Fibroblast of lung (primary cell): ENCODE measurements around the gene LELP1.

Experiments used
- EZH2 ChIP-seq: IDR thresholded peaks from 2 replicates; pipeline ENCODE4 v1.5.1; 2012; ENCODE audit warnings: low read length, control low read depth, mild to moderate bottlenecking; ENCODE audit errors: missing control alignments
- TF ChIP-seq, protein P1 (sequence below), 2 donors: IDR thresholded peaks in 1 of 2; conservative IDR thresholded peaks in 1 of 2; 1 replicate in 1 of 2; 2 replicates in 1 of 2; pipeline ENCODE4 v1.5.1; 2011 to 2012; ENCODE audit warnings: low read length in 2 of 2, control low read depth in 1 of 2, inconsistent platforms in 1 of 2, low read depth in 1 of 2, mild to moderate bottlenecking in 1 of 2

DNA sequence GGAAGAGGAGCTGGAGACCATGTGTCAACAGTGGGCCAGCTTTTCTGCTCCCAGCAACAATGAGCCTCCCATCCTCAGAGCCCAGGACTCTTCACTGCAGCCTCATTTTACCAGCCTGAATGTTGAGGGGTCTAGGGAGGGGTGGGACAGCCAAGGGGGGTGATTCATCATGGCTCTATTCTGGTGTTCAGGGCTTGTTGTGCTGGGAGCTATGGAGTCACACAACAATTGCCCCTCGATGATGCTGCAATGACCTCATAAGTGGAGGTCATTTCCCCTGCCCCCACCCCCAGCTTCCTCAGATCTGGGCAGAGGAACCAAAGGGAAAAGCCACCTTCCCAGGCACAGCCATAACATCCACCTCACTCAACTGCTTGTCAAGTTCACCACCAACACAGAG is at the start of gene LELP1:
- TF ChIP-seq, protein P1, sequence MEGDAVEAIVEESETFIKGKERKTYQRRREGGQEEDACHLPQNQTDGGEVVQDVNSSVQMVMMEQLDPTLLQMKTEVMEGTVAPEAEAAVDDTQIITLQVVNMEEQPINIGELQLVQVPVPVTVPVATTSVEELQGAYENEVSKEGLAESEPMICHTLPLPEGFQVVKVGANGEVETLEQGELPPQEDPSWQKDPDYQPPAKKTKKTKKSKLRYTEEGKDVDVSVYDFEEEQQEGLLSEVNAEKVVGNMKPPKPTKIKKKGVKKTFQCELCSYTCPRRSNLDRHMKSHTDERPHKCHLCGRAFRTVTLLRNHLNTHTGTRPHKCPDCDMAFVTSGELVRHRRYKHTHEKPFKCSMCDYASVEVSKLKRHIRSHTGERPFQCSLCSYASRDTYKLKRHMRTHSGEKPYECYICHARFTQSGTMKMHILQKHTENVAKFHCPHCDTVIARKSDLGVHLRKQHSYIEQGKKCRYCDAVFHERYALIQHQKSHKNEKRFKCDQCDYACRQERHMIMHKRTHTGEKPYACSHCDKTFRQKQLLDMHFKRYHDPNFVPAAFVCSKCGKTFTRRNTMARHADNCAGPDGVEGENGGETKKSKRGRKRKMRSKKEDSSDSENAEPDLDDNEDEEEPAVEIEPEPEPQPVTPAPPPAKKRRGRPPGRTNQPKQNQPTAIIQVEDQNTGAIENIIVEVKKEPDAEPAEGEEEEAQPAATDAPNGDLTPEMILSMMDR (conservative IDR thresholded peaks at IDR 0.05 in 1 of 2, IDR thresholded peaks at IDR 0.05 in 1 of 2; ENCODE audit: low read depth in 1 of 2, low read length in 2 of 2): no peak
- no peak for TF ChIP-seq EZH2
